HS-27A (cell line): ENCODE data around the gene VSIR.

Experiments
- DNase-seq: peaks from one replicate; pipeline ENCODE4 v3.0.0-alpha.2; 2012; ENCODE audit warnings: low read depth, missing footprints

The VSIR gene

DNA sequence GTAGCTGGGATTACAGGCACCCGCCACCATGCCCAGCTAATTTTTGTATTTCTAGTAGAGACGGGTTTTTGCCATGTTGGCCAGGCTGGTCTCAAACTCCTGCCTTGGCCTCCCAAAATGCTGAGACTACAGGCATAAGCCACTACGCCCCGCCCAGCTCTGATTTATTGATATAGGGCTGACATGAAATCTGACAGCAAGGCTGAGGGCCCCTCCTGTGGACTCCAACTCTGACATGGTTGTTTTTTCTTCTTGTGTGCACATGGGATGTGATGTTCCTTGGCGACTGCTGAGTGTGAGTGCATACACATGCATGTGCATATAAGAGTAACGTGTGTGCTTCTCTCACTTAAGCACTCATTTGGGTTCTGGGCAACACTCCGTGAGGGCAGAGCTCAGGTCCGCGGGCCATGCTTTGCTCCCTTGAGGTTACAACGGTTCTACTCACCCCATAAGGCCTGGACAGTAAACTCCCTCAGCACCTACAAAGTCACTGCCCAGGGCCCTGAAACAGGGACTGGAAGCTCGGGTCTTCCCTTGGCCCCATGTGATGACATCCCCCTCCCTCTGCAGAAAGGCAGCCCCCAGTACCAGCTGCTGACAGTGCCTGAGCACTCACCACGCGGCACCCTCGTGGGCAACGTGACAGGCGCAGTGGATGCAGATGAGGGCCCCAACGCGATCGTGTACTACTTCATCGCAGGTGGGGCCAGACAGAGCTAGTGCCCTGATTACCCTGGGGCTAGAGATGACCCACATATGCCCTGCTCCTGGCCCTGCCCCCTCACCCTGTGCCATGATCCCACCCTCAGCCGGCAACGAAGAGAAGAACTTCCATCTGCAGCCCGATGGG is 33.6 kb upstream of the VSIR start:
- no peak for DNase-seq

- DNase-seq, result no peak
Observed at GRCh38 chr10:71805776-71806703, 32.7 kb upstream of the VSIR start.

DNA sequence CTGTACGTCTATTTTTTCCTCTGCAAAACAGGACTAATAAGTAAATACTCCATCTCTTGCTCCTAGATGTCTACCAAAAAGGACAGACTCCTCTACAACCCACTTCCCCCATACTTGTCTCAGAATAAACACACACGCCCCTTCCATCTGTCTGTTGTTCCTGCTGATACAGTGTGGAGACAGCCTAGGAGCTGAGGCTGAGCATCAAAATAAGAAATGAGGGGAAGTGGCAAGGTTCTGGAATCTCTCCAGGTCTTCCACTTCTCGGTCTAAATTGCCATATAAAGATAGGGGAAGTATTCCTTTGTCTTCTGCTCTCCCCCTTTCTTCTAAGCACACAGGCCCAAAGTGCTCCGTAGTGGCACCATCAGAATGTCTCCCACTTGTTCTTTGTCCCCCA is 30.8 kb upstream of the VSIR start:
- no peak for DNase-seq

DNA sequence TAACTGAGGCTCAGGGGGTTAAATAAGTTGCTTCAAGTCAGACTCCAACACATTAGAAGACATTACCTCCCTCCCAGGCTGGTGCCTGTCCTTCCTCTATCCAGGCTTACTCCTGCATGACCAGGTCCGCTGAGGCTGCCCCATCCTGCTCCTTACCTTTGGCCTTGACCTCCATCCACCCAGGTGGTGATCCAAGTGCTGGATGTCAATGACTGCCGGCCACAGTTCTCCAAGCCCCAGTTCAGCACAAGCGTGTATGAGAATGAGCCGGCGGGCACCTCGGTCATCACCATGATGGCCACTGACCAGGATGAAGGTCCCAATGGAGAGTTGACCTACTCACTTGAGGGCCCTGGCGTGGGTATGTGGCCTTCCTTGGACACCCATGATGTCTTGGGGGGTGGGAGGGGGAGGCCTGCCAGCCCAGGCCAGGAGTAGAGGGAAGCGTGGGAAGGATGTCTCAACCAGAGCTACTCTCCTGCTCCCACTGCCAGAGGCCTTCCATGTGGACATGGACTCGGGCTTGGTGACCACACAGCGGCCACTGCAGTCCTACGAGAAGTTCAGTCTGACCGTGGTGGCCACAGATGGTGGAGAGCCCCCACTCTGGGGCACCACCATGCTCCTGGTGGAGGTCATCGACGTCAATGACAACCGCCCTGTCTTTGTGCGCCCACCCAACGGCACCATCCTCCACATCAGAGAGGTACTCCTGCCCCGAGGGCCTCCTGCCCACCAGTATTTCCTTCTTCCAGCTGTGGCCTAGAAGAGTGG is 29.6 kb upstream of the VSIR start:
- DNase-seq, result no peak

DNA sequence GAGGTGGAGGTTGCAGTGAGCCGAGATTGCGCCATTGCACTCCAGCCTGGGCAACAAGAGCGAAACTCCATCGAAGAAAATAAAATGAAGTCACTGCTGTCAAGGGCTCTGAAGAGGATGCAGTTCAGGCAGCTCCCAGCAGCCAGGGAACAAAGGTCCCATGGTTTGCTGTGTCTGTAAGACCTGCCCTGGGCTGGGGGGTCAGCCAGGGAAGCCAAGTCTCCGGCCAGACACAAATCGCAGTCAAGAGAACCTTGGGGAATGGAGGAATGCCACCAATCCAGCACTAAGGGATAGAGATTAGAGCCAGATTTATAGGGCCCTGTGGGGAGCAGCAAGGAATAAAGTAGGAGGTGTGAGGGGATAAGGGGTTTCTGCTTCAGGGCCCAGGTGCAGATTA is 28.9 kb upstream of the VSIR start:
- no peak for DNase-seq

DNA sequence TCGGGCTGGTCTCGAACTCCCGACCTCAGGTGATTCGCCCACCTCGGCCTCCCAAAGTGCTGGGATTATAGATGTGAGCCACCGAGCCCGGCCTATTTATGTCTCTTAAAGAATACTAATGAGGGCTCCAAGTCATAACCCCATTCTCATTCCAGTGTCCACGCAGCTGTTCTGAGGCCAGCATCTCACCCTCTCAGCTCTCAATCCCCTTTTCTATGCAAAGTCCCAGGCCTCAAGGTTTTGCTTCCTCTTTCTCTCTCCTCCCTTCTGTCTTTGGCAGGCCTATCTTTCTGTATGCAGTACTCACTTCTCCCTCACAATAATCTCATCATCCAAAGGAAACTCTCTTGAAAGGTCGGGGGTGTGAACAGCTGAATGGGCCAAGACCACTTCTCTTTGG is 28.0 kb upstream of the VSIR start:
- DNase-seq, result no peak

DNA sequence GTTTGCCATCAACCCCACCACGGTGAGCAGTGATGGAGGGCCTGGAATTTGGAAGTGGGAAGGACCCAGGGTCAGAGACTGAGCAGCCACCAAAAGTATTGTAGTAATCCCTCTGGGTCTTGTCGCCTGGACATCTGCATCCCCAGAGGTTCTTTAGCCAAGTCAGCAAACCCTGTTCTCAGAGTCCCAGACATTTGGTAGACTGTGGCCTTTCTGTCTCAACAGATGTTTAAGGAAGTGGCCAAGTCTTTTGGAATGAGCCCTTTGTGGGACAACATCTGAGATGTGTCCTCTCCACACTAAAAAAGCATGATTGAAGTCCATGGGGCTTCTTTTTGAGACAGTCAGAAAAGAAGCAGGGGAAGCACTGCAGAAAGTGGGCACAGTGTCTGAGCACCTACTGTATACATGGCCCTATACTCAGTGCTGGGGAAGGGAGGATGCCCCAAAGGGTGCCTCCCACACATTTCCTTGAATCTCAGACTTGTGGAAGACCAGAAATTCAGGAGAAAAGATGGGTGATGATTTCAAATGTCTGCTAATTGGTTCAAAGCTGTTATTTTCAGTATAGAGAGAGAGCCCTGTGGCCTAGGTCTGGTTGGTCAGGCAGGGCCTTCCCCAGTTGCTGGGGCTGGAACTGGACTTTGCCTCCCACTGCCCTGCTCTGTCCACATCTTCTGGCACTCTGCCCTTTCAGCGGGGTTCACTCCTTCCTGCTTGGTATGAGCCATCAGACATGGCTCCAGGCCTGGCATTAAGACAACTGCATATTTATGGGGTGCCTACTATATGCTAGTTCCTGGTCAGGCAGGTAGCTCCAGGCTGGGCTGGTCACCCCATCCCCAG is 26.5 kb upstream of the VSIR start:
- DNase-seq, result no peak

GRCh38 chr10:71799112-71799511 is 25.8 kb upstream of the VSIR start:
- no peak for DNase-seq

DNA sequence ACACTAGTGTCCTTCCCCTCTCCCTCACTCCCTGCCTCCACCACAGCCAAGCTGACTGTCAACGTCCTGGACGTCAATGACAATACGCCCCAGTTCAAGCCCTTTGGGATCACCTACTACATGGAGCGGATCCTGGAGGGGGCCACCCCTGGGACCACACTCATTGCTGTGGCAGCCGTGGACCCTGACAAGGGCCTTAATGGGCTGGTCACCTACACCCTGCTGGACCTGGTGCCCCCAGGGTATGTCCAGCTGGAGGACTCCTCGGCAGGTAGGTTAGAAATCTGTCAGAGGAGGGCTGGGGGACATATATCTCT is 24.9 kb upstream of the VSIR start:
- DNase-seq, result no peak

DNA sequence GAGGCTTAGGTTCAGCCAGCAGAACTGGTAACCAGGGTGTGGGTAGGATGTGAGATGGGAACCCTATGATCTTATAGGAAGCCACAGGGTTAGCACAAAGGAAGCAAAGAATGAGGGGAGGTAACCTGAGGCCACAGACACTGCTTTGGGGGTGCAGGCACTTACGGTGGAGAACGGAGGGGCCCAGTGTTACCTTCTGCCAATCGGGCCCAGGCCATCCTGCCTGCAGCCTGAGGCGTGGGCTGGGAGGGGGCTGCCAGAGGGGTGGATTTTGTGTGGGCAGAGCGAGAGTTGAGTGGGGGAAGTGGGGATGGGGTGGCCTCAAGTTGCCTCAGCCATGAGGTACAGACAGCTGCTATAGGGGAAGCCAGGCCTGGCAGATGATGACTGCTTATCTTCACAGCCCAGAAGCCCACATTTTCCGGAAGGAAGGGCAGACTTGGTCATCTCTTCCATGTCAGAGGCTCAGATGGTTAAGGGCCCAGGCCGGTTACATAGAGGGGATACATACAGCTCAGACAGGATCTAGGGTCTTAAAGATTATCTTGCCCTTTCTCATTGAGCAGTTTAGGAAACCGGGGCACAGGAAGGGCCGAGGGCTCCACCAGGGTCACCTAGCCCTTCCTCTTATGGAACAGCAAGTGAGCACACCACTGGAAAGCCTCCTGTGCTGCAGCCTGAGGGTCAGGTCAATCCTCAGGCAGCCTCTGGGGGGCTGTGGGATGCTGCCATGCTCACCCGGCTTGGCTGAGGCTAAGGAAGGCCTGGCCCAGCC is 24.4 kb upstream of the VSIR start:
- no peak for DNase-seq

- no peak for DNase-seq
Observed at GRCh38 chr10:71796749-71797405, 23.6 kb upstream of the VSIR start.

- DNase-seq, result no peak
Observed at GRCh38 chr10:71795248-71795647, 21.9 kb upstream of the VSIR start.

DNA sequence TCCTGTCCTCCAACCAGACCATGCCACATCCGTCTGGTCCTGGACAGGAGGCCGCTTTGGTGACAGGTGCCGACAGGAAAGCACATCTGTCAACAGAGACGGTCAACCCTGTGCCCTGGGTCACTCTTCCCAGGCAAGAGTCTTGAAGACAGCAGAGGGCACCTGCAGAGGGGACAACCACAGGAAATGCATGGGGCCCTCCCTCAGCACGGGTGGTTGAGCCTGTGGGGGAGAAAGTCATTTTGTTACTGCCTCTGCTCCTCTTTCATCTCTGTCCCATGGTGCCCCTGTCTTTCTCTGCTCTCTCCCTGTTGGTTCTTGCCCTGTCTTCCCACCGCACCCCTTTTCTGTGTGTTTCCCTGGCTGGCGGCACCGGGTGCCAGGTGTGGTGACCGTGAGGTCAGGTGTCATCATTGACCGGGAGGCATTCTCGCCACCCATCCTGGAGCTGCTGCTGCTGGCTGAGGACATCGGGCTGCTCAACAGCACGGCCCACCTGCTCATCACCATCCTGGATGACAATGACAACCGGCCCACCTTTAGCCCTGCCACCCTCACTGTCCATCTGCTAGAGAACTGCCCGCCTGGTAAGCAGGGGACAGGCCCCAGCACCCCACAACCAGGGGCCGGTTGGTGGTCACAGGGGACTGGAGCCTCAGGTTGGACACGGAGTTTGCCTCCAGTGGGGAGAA is 17.6 kb upstream of the VSIR start:
- DNase-seq, result no peak

- DNase-seq, result no peak
Observed at GRCh38 chr10:71789871-71790270, 16.6 kb upstream of the VSIR start.

- no peak for DNase-seq
Observed at GRCh38 chr10:71788954-71789353, 15.6 kb upstream of the VSIR start.

DNA sequence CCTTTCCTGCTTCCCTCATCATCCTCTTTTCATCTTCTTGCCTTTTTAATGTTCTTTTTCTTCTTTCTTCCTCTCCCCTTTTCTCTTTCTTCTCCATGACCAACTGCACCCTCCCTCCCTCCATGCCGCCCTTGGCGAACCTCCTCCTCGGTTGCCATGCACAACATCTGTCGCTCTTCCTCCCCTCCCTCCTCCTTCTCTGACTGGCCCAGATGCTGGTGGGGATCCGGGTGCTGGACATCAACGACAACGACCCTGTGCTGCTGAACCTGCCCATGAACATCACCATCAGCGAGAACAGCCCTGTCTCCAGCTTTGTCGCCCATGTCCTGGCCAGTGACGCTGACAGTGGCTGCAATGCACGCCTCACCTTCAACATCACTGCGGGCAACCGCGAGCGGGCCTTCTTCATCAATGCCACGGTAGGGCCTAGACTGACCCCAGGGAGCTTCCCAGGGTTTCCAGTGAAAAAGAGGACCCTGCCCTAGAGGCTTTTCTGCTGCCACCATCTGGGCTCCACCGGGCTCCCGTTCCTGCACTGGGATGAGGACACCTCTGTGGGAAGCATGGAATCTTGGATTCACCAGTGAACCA is 11.5 kb upstream of the VSIR start:
- no peak for DNase-seq

DNA sequence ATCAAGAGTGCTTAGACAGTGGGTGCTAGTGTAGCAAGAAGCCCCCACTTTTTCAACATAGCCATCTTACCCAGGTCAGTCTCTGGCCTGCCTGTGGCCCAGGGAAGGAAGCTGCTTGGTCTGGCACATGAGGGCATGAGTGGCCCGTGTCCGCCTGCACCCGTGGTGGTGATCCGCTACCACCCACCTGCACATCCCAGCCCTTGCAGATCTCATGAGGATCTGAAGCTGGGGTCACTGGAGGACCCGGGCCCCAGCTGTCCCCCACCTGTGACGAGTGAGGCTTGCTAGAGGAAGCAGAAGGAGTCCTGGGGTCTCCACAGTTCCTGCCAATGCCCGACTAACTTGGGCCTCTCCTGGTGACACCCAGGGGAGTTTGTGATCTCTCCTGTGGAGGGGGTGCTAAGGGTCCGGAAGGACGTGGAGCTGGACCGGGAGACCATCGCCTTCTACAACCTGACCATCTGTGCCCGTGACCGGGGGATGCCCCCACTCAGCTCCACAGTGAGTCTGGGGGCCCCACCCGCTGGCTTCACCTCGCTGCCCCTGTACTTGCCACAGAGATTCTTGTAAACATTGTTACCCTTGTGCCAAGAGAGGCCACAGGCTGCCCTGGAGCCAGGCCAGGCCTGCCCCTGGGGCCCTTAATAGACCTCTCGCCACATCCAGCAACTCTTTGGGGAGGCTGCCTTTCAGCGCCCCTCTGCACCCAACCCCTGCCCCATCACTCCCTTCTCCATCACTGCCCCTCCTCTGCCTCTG is 10.8 kb upstream of the VSIR start:
- no peak for DNase-seq

DNA sequence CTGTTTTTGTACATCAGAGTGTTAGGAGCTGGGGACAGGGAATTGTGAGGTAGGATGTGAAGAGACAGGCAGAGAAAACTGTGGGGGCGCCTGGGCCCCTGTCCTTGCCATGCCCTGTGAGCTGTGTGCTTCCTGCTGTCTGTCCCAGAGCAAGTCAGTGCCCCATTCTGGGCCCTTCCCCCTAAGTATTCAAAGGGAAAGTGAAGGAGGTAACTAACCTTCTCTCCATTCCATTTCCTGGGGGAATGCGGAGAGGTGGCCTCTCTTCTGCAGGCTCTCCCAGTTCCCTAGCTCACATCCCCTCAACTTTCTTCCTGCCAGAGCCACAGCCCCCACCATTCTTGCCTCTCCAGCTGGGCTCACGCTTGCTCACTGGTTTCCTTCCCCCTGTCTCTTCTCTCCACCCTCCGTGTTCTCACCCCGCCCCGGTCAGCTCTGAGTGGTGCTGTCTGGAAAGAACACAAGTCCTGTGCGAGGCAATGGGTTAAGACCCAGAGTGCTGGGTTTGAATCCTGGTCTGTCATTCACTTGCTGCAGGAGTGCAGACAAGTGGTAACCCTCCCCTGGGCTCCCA is 9.7 kb upstream of the VSIR start:
- DNase-seq, result no peak
